Left lung (tissue), 10 donors: ENCODE results near the gene POU3F1. TPM values are rescaled to one million over a fixed set of nuclear protein-coding genes. Genes with fewer than 3 reads are reported as not detected.

Experiments
- ATAC-seq: fragments of 200-7000 bp; cut with Tn5 transposase; one replicate; pipeline ENCODE4 v1.9.1; 2020; ENCODE audit warnings: moderate library complexity
- DNase-seq, 4 donors: peaks; one replicate each; pipeline ENCODE4 v3.0.0-alpha.2; 2013 to 2020
- H3K27ac ChIP-seq, 2 donors: fragments of 200-600 bp; sonication (generic) in 1 of 2; one replicate each; pipeline versions ENCODE4 v1.5.0 to v1.8.0; 2020 to 2021
- H3K27me3 ChIP-seq, 2 donors: fragments of 200-600 bp; sonication (generic) in 1 of 2; one replicate each; pipeline versions ENCODE4 v1.5.0 to v1.8.0; 2020 to 2021
- H3K36me3 ChIP-seq, 2 donors: fragments of 200-600 bp; sonication (generic) in 1 of 2; one replicate each; pipeline versions ENCODE4 v1.5.0 to v1.8.0; 2020 to 2021
- H3K4me1 ChIP-seq, 2 donors: fragments of 200-600 bp; one replicate each; pipeline ENCODE4 v1.8.0; 2021
- H3K4me3 ChIP-seq, 2 donors: fragments of 200-600 bp; sonication (generic) in 1 of 2; one replicate each; pipeline versions ENCODE4 v1.5.0 to v1.8.0; 2020 to 2021; ENCODE audit warnings: mild to moderate bottlenecking in 1 of 2
- H3K9me3 ChIP-seq, 2 donors: fragments of 200-600 bp; sonication (generic) in 1 of 2; one replicate each; pipeline versions ENCODE4 v1.5.0 to v1.8.0; 2020 to 2021
- intact Hi-C, 2 donors: fragments of 100-400 bp; cut with DNase I; formaldehyde crosslinking; loops; one replicate each; pipeline versions ENCODE4 v1.11.2 to v1.14.2; 2022
- polyA plus RNA-seq, 6 donors: library from polyadenylated mRNA; unstranded; fragments of 120-200 nt; gene quantifications; one replicate each; pipeline ENCODE4 v1.2.1, GENCODE V29; 2013; ENCODE audit not compliant: insufficient read length in 6 of 6
- total RNA-seq, 2 donors: library from RNA; stranded (reverse); fragmentation: NEBNext Ultra II Directional; extraction: Animal tissue kit (Norgen Biotek cat#: 25700); gene quantifications; one replicate each; pipeline ENCODE4 v1.2.1, GENCODE V29; 2021
- TF ChIP-seq, protein P1 (sequence below), 2 donors: fragments of 200-600 bp; sonication (generic) in 1 of 2; IDR thresholded peaks; one replicate each; pipeline versions ENCODE4 v1.5.0 to v1.8.0; 2021; ENCODE audit warnings: antibody characterized with exemption in 2 of 2
- donor health status: DM: no; HTN: yes; CAD: no.
- donor health status: DM: no; HTN: no; CAD: no.

POU3F1 gene
- total and polyA plus RNA-seq, 8 donors, result 0.08 to 0.28 (median 0.13) TPM; not detected in 4

DNA sequence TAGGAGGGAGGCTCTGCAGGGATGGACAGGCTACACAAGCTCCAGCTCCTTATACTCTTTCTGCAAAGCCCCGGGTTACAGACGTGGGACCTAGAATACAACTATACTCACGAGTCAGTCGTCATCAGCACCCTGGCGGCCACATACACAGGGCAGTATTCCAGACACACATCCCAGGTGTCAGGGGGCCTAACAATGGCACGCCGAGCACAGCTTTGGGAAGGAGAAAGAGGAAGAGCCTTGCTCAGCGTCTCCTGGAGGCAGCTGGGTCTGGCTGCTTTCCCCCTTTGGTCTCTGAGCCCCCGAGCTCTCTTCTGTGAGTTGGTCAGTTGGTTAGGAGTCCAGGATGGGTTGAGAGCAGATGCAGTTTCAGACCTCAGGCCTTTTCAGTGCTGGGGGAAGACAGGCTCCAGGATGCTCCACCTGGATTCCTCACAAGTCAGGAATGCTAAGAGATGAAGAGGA is 4.5 kb upstream of the POU3F1 start:
- TF ChIP-seq, protein P1, sequence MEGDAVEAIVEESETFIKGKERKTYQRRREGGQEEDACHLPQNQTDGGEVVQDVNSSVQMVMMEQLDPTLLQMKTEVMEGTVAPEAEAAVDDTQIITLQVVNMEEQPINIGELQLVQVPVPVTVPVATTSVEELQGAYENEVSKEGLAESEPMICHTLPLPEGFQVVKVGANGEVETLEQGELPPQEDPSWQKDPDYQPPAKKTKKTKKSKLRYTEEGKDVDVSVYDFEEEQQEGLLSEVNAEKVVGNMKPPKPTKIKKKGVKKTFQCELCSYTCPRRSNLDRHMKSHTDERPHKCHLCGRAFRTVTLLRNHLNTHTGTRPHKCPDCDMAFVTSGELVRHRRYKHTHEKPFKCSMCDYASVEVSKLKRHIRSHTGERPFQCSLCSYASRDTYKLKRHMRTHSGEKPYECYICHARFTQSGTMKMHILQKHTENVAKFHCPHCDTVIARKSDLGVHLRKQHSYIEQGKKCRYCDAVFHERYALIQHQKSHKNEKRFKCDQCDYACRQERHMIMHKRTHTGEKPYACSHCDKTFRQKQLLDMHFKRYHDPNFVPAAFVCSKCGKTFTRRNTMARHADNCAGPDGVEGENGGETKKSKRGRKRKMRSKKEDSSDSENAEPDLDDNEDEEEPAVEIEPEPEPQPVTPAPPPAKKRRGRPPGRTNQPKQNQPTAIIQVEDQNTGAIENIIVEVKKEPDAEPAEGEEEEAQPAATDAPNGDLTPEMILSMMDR (IDR thresholded peaks at IDR 0.05), result no peak
- intact Hi-C loops, result no loop called here
- H3K36me3 ChIP-seq, result no peaks in the 10 kb centered on the region
- H3K27me3 ChIP-seq, result peaks cover 0 to 75% of the 10 kb centered on the region in 2 donors
- no peak overlapping the region for H3K27ac ChIP-seq
- DNase-seq, result no peak
- no peak overlapping the region for H3K4me3 ChIP-seq
- ATAC-seq, result no peak
- no peaks in the 10 kb centered on the region for H3K9me3 ChIP-seq
- H3K4me1 ChIP-seq, result peaks cover 0 to 15% of the 10 kb centered on the region in 2 donors

DNA sequence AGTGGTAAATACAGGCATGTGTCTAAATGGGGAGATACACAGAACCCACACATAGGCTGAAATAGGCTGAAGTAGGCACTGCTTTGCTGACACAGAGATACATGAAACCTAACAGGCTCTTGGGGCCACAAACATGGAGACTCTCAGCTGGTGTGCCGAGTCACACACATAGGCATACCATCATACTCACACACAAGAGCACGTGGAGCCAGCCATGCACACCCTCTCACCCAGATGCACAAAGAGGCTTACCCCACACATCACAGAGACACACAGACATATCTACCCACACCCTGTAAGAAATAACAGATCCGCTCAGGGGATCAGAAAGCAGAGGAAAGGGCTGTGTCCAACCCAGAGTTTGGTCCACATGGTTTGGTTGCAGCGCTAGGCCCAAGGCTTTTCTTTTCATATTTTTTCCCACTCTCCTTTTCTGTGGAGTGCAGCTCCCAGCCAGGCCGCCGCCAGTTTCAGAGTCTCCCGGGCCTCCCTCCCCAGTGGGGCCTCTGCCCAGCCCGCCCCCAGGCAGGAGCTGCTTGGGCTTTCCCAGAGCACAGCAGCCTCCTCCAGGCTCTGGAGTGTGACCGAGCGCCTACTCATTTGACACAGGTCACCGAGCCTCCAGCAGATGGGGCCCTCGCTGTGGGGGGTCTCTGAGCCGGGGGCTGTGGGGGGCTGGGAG is 3.9 kb upstream of the POU3F1 start:
- Histone ChIP-seq H3K9me3 (no peaks in the 10 kb centered on the region), H3K27ac (no peak overlapping the region), H3K4me1 (peaks cover under 1 to 20% of the 10 kb centered on the region in 2 donors), H3K27me3 (peaks cover 5 to 79% of the 10 kb centered on the region in 2 donors), H3K36me3 (no peaks in the 10 kb centered on the region), H3K4me3 (no peak overlapping the region)
- TF ChIP-seq, protein P1 (IDR thresholded peaks at IDR 0.05), result no peak
- ATAC-seq (no peak), DNase-seq (no peak)
- intact Hi-C loops, result no loop called here

DNA sequence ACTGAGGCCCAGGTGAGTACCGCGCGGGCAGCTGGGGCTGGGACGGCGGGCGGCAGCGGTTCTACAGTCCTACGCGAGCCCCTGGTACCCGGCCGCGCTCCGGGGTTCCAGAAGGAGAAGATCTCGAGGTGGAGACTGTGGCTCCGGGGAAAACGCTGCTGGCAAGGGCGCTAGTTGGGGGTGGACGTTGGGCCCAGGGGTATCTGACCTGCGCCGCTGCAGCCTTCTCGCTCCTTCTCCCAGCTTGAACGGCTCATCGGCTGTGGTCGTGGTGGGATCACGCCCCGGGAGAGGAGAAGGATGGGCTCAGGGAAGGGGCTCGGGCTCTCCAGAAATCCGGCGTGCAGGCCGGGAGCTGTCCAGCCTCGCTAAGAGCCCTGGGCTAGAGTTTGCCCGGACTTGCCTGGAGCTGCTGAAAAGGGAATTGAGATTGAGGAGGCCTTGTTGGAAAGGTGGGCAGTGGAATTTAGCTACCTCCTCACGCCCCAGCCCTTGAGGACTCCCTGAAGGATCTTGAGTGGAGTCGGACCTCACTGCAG is 1.1 kb upstream of the POU3F1 start:
- peaks cover 33 to 87% of the 10 kb centered on the region in 2 donors for H3K27me3 ChIP-seq
- no peak overlapping the region for H3K27ac ChIP-seq
- peak overlapping the region; percentile 61 to 64 for H3K4me3 ChIP-seq
- no peak for DNase-seq
- no peaks in the 10 kb centered on the region for H3K9me3 ChIP-seq
- H3K36me3 ChIP-seq, result no peaks in the 10 kb centered on the region
- peak; percentile 51 for ATAC-seq
- intact Hi-C loops, result no loop called here
- peaks cover 7 to 36% of the 10 kb centered on the region in 2 donors for H3K4me1 ChIP-seq
- TF ChIP-seq, protein P1 (IDR thresholded peaks at IDR 0.05), result no peak

DNA sequence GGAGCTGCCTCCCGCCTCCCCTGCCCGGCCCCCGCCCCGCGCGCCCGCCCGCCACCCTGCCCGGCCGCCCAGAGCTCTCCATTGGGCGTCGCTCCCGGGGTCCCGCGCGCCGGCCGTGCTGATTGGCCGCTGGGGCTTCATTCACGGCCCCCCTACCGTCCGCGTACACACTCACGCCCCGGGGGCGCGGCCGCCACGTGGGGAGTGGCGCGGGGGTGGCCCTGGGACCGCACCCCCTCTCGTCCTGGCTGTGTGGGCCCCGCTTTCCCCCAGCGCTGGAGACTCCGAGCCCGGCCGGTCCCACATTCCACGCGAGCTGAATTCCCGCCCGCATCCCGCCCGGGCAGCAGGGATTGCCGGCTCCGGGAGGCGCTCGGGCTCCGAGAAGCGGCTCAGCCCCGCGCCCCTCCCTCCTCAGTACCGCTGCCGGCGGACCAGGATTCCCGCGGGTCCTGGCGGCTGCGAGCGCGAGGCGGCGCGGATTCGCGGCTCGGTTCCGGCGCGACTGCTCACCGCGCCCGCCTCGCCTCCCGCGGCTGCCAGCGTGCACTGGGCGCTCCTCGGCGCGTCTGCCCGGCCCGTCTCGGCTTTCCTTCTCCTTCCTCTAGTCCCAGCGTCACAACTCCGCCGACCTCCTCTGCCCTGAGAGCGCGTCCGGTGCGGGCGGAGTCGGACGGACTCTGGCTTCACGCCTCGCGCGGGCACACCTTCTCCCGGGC is 450 bp upstream of the POU3F1 start:
- Histone ChIP-seq H3K36me3 (no peaks in the 10 kb centered on the region), H3K9me3 (no peaks in the 10 kb centered on the region), H3K4me1 (peaks cover 7 to 36% of the 10 kb centered on the region in 2 donors), H3K27me3 (peaks cover 39 to 87% of the 10 kb centered on the region in 2 donors), H3K4me3 (peak overlapping the region; percentile 61 to 64), H3K27ac (no peak overlapping the region)
- TF ChIP-seq, protein P1 (IDR thresholded peaks at IDR 0.05), result no peak
- DNase-seq (peak; percentile 72 to 93 (median 82)), ATAC-seq (peak; percentile 92)
- intact Hi-C loops, result no loop called here
